A549 (cell line): ENCODE measurements around the gene TTI1. TPM values are rescaled to one million over a fixed set of nuclear protein-coding genes. Genes with fewer than 3 reads are reported as not detected.

Source experiments
- ATAC-seq, 2 experiments: fragments of 200-7000 bp in 1 of 2; fragments of >200 bp in 1 of 2; cut with Nextera tagmentation in 1 of 2; cut with Tn5 transposase in 1 of 2; 3 replicates each; pipeline versions ENCODE4 v1.8.0 to v1.9.1; 2018 to 2020; ENCODE audit warnings: mild to moderate bottlenecking in 1 of 2, moderate library complexity in 1 of 2
- CTCF ChIA-PET: fragments of 300-600 bp; sonication (Branson Sonifier 250); formaldehyde crosslinking; extraction: SDS; loops from one replicate; lab custom pipeline; 2021; ENCODE audit warnings: antibody characterized with exemption, inconsistent platforms; lab: Yijun Ruan, JAX
- POLR2A ChIA-PET: fragments of 350-600 bp; formaldehyde crosslinking; extraction: SDS; loops from one replicate; lab custom pipeline; 2021; ENCODE audit warnings: antibody characterized with exemption, inconsistent platforms; lab: Yijun Ruan, JAX
- DNase-seq, 2 experiments: peaks; one replicate each; pipeline versions ENCODE4 v3.0.0 to v3.0.0-alpha.2; 2011 to 2016; ENCODE audit warnings: low read depth in 1 of 2, low spot score in 1 of 2
- FAIRE-seq: peaks from 2 replicates; lab custom pipeline; 2011; peaks lifted over from hg19 to GRCh38; lab: Jason Lieb, UNC
- H3K27ac ChIP-seq, 2 experiments: fragments of >200 bp; sonication (Bioruptor Twin); formaldehyde crosslinking; 3 replicates each; pipeline ENCODE4 v1.5.1; 2016 to 2017
- H3K4me1 ChIP-seq: fragments of >200 bp; sonication (Bioruptor Twin); formaldehyde crosslinking; 3 replicates; pipeline ENCODE4 v1.6.1; 2016
- H3K4me2 ChIP-seq: fragments of >200 bp; sonication (Bioruptor Twin); formaldehyde crosslinking; 3 replicates; pipeline ENCODE4 v1.6.1; 2016
- H3K4me3 ChIP-seq: fragments of >200 bp; sonication (Bioruptor Twin); formaldehyde crosslinking; 3 replicates; pipeline ENCODE4 v1.5.1; 2016
- H3K9me3 ChIP-seq: fragments of >200 bp; sonication (Bioruptor Twin); formaldehyde crosslinking; 3 replicates; pipeline ENCODE4 v1.6.1; 2016
- CBX2 ChIP-seq: fragments of 200-600 bp; sonication (generic); IDR thresholded peaks from 2 replicates; pipeline ENCODE4 v1.6.1; 2016; ENCODE audit warnings: low read depth, mild to moderate bottlenecking, borderline replicate concordance
- CBX8 ChIP-seq: fragments of 200-600 bp; sonication (generic); IDR thresholded peaks from 2 replicates; pipeline ENCODE4 v1.6.1; 2016
- CEBPB ChIP-seq, 2 experiments: fragments of >200 bp in 1 of 2; sonication (Bioruptor Twin) in 1 of 2; formaldehyde crosslinking in 1 of 2; IDR thresholded peaks; 2 replicates each; pipeline ENCODE4 v1.6.1; 2012 to 2016
- CTCF ChIP-seq: fragments of >200 bp; sonication (Bioruptor Twin); formaldehyde crosslinking; IDR thresholded peaks from 3 replicates; pipeline ENCODE4 v1.5.1; 2016
- EHMT2 ChIP-seq: fragments of 200-600 bp; sonication (generic); IDR thresholded peaks from 2 replicates; pipeline ENCODE4 v1.6.1; 2016; ENCODE audit warnings: antibody characterized with exemption, low read depth, mild to moderate bottlenecking, moderate library complexity
- FOSB ChIP-seq: fragments of 250-450 bp; sonication (Bioruptor Pico); IDR thresholded peaks from 2 replicates; pipeline ENCODE4 v1.5.0; 2020; ENCODE audit warnings: mild to moderate bottlenecking, moderate library complexity
- FOXS1 ChIP-seq: fragments of 250-450 bp; sonication (Bioruptor Pico); IDR thresholded peaks from 2 replicates; pipeline ENCODE4 v1.5.0; 2020; ENCODE audit warnings: mild to moderate bottlenecking, moderate library complexity
- GATA3 ChIP-seq: IDR thresholded peaks from 2 replicates; pipeline ENCODE4 v1.6.1; 2012; ENCODE audit warnings: borderline replicate concordance
- HEYL ChIP-seq: fragments of 250-450 bp; sonication (Bioruptor Pico); IDR thresholded peaks from 2 replicates; pipeline ENCODE4 v1.8.0; 2021; ENCODE audit warnings: mild to moderate bottlenecking, moderate library complexity
- JUN ChIP-seq, 2 experiments: fragments of >200 bp; sonication (Bioruptor Twin); formaldehyde crosslinking; IDR thresholded peaks; 2 replicates in 1 of 2; 3 replicates in 1 of 2; pipeline ENCODE4 v1.6.1; 2016 to 2017
- KDM1A ChIP-seq: fragments of 200-600 bp; sonication (generic); IDR thresholded peaks from 2 replicates; pipeline ENCODE4 v1.6.1; 2016; ENCODE audit warnings: low read depth, mild to moderate bottlenecking
- KDM5A ChIP-seq: fragments of 200-600 bp; sonication (generic); IDR thresholded peaks from 2 replicates; pipeline ENCODE4 v1.6.1; 2016; ENCODE audit warnings: antibody characterized with exemption, mild to moderate bottlenecking
- MAZ ChIP-seq: fragments of 150-350 bp; IDR thresholded peaks from 2 replicates; pipeline ENCODE4 v1.6.1; 2014; ENCODE audit warnings: antibody characterized with exemption, low read depth, low read length, borderline replicate concordance
- MYC ChIP-seq: IDR thresholded peaks from 2 replicates; pipeline ENCODE4 v1.6.1; 2012; ENCODE audit warnings: mild to moderate bottlenecking, inconsistent platforms, low read length, improper control_type of control experiment, borderline replicate concordance
- NFE2L2 ChIP-seq: fragments of 150-350 bp; conservative IDR thresholded peaks from 2 replicates; pipeline ENCODE4 v1.6.1; 2014; ENCODE audit warnings: low read length
- NPAS2 ChIP-seq: fragments of 250-450 bp; sonication (Bioruptor Pico); IDR thresholded peaks from 2 replicates; pipeline ENCODE4 v1.8.0; 2022; ENCODE audit warnings: mild to moderate bottlenecking, moderate library complexity, borderline replicate concordance
- NR3C1 ChIP-seq: fragments of >200 bp; sonication (Bioruptor Twin); formaldehyde crosslinking; IDR thresholded peaks from 3 replicates; pipeline ENCODE4 v1.6.1; 2017
- PHF8 ChIP-seq: fragments of 200-600 bp; sonication (generic); IDR thresholded peaks from 2 replicates; pipeline ENCODE4 v1.6.1; 2016; ENCODE audit warnings: low read depth, mild to moderate bottlenecking, antibody characterized with exemption, moderate library complexity, borderline replicate concordance
- POLR2A ChIP-seq: IDR thresholded peaks from 2 replicates; pipeline ENCODE4 v1.6.1; 2012; ENCODE audit warnings: mild to moderate bottlenecking, low read length
- TFCP2L1 ChIP-seq: fragments of 250-450 bp; sonication (Bioruptor Pico); IDR thresholded peaks from 2 replicates; pipeline ENCODE4 v1.5.0; 2021; ENCODE audit warnings: mild to moderate bottlenecking
- ZC3H11A ChIP-seq: fragments of 450-650 bp; IDR thresholded peaks from 2 replicates; pipeline ENCODE4 v1.6.1; 2014; ENCODE audit warnings: antibody characterized with exemption, mild to moderate bottlenecking
- ZFP36 ChIP-seq: fragments of 450-650 bp; IDR thresholded peaks from 2 replicates; pipeline ENCODE4 v1.6.1; 2014; ENCODE audit warnings: borderline replicate concordance; ENCODE audit not compliant: partially characterized antibody
- ZNF302 ChIP-seq: fragments of 250-450 bp; sonication (Bioruptor Pico); IDR thresholded peaks from 2 replicates; pipeline ENCODE4 v1.9.0; 2021; ENCODE audit warnings: inconsistent platforms, mild to moderate bottlenecking, moderate library complexity
- ZSCAN20 ChIP-seq: fragments of 250-450 bp; sonication (Bioruptor Pico); IDR thresholded peaks from 2 replicates; pipeline ENCODE4 v1.8.0; 2022; ENCODE audit warnings: mild to moderate bottlenecking, moderate library complexity
- WGBS: methylation state at CpG from one replicate; pipeline ENCODE4 v1.1.6; 2017; ENCODE audit errors: missing lambda C conversion rate; 5-methylcytosine and 5-hydroxymethylcytosine counted together
- polyA plus RNA-seq, 4 experiments: library from polyadenylated mRNA; depleted of rRNA in 3 of 4; stranded (reverse); fragments of >200 nt; fragmentation: RNase III in 1 of 4; extraction: RNeasy Plus Mini Kit Qiagen cat#74134 plus additional on column Dnase treatment in 1 of 4; gene quantifications; 2 replicates in 3 of 4; 3 replicates in 1 of 4; pipeline ENCODE4 v1.2.3, GENCODE V29; 2011 to 2017
- TF ChIP-seq, protein P1 (sequence below): IDR thresholded peaks from 2 replicates; pipeline ENCODE4 v1.6.1; 2012
- TF ChIP-seq, protein P2 (sequence below): fragments of >200 bp; sonication (Bioruptor Twin); formaldehyde crosslinking; IDR thresholded peaks from 3 replicates; pipeline ENCODE4 v1.6.1; 2016
- TF ChIP-seq, protein P3 (sequence below): IDR thresholded peaks from 2 replicates; pipeline ENCODE4 v1.6.1; 2012
- TF ChIP-seq, protein P4 (sequence below): fragments of 450-650 bp; IDR thresholded peaks from 2 replicates; pipeline ENCODE4 v1.6.1; 2014; ENCODE audit warnings: antibody characterized with exemption

The TTI1 gene
- polyA plus RNA-seq, 2 of the 4 experiments (the other 2 are of a cell fraction) = 20.6 to 27.9 TPM

GRCh38 chr20:37977338-37977737 is 55.9 kb downstream of the TTI1 start (continued):
- TF ChIP-seq CTCF = no peak
- TF ChIP-seq KDM1A = no peak
- no peak for TF ChIP-seq GATA3
- TF ChIP-seq NR3C1 = no peak
- TF ChIP-seq, protein P1, sequence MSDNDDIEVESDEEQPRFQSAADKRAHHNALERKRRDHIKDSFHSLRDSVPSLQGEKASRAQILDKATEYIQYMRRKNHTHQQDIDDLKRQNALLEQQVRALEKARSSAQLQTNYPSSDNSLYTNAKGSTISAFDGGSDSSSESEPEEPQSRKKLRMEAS = no peak
- TF ChIP-seq MAZ = no peak
- no peak for TF ChIP-seq NFE2L2
- no peak for TF ChIP-seq FOXS1

- POLR2A ChIA-PET = no interaction called here
- ATAC-seq = no peak
Measured at GRCh38 chr20:37976887-37977286, 56.4 kb downstream of the TTI1 start.

GRCh38 chr20:37973059-37973910 is 60.0 kb downstream of the TTI1 start:
- no peak overlapping the region for H3K27ac ChIP-seq
- no peak for ATAC-seq
- TF ChIP-seq ZNF302 (no peak), MYC (no peak), EHMT2 (no peak), KDM5A (no peak), FOSB (no peak), CEBPB (IDR thresholded peaks at IDR 0.05) (no peak), ZFP36 (no peak), CBX2 (no peak), POLR2A (no peak), HEYL (CRISPR knock-in tag) (no peak), ZSCAN20 (no peak), PHF8 (no peak), CBX8 (no peak), NR3C1 (no peak), TFCP2L1 (CRISPR knock-in tag) (no peak), JUN (IDR thresholded peaks at IDR 0.05) (no peak), ZC3H11A (no peak)
- TF ChIP-seq, protein P2, sequence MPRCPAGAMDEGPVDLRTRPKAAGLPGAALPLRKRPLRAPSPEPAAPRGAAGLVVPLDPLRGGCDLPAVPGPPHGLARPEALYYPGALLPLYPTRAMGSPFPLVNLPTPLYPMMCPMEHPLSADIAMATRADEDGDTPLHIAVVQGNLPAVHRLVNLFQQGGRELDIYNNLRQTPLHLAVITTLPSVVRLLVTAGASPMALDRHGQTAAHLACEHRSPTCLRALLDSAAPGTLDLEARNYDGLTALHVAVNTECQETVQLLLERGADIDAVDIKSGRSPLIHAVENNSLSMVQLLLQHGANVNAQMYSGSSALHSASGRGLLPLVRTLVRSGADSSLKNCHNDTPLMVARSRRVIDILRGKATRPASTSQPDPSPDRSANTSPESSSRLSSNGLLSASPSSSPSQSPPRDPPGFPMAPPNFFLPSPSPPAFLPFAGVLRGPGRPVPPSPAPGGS = no peak
- TF ChIP-seq, protein P3, sequence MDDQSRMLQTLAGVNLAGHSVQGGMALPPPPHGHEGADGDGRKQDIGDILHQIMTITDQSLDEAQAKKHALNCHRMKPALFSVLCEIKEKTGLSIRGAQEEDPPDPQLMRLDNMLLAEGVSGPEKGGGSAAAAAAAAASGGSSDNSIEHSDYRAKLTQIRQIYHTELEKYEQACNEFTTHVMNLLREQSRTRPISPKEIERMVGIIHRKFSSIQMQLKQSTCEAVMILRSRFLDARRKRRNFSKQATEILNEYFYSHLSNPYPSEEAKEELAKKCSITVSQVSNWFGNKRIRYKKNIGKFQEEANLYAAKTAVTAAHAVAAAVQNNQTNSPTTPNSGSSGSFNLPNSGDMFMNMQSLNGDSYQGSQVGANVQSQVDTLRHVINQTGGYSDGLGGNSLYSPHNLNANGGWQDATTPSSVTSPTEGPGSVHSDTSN = no peak
- TF ChIP-seq, protein P4, sequence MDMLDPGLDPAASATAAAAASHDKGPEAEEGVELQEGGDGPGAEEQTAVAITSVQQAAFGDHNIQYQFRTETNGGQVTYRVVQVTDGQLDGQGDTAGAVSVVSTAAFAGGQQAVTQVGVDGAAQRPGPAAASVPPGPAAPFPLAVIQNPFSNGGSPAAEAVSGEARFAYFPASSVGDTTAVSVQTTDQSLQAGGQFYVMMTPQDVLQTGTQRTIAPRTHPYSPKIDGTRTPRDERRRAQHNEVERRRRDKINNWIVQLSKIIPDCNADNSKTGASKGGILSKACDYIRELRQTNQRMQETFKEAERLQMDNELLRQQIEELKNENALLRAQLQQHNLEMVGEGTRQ = no peak
- FAIRE-seq = no peak
- POLR2A ChIA-PET = no interaction called here
- 75% methylated on average over 12 of the region's 12 CpGs for WGBS
- no peak for DNase-seq
- 0 out of 3 replicates have a peak, but pooled peaks cover 5% of the 10 kb centered on the region for H3K4me1 ChIP-seq
- H3K4me2 ChIP-seq = no peak overlapping the region
- peaks cover 4% of the 10 kb centered on the region; the same call in 2 of the 3 replicates for H3K9me3 ChIP-seq
- CTCF ChIA-PET = interaction anchor here (0.7 to 1.0 kb wide), 2 partner anchors 14 to 71 kb away, joined by 3 read pairs; partner anchors contain the start of gene VSTM2L
- H3K4me3 ChIP-seq = no peak overlapping the region

More at GRCh38 chr20:37976887-37977286, 56.4 kb downstream of the TTI1 start:
- CTCF ChIA-PET = interaction anchor here (0.6 kb wide), 1 partner anchor 15 kb away, joined by 3 read pairs; no protein-coding TSS in a partner anchor
- Histone ChIP-seq H3K4me1 (no peaks in the 10 kb centered on the region), H3K4me3 (no peak overlapping the region), H3K4me2 (no peak overlapping the region), H3K9me3 (no peaks in the 10 kb centered on the region), H3K27ac (no peak overlapping the region)
- no peak for FAIRE-seq
- DNase-seq = no peak
- TF ChIP-seq FOXS1 (no peak), KDM1A (no peak), NPAS2 (CRISPR knock-in tag) (no peak), CBX2 (no peak)
- TF ChIP-seq, protein P4 = no peak
- 85% methylated on average over 10 of the region's 10 CpGs for WGBS
